Measurements from ENCODE around the gene C10orf62.

Gene C10orf62

DNA sequence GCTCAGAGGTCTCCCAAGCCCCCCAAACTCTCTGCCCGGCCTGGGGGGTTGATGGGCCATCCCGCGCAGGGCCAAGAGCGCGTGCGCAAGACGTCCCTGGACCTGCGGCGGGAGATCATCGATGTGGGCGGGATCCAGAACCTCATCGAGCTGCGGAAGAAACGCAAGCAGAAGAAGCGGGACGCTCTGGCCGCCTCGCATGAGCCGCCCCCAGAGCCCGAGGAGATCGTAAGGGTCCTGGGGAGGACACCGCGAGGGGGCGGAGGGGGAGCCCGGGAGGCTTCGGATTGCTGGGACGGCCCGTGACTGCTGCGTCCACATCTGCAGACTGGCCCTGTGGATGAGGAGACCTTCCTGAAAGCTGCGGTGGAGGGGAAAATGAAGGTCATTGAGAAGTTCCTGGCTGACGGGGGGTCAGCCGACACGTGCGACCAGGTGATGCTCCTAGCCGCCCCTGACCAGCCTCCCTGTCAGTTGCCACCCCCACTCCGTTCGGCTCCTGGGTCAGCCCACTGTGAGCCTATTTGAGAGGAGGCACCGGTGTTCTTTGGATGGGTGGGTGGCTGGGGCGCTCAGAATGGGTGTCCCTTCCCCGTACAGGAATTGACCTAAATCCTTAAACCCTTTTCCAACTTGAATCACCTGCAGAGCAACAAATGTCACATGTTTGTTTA lies 11.2 kb upstream of the C10orf62 start:
- TF ChIP-seq CTCF (IDR thresholded peaks at IDR 0.05; ENCODE audit: low read depth, low read length), result no peak
- no peak for DNase-seq (ENCODE audit: extremely low read depth, low read depth)

DNA sequence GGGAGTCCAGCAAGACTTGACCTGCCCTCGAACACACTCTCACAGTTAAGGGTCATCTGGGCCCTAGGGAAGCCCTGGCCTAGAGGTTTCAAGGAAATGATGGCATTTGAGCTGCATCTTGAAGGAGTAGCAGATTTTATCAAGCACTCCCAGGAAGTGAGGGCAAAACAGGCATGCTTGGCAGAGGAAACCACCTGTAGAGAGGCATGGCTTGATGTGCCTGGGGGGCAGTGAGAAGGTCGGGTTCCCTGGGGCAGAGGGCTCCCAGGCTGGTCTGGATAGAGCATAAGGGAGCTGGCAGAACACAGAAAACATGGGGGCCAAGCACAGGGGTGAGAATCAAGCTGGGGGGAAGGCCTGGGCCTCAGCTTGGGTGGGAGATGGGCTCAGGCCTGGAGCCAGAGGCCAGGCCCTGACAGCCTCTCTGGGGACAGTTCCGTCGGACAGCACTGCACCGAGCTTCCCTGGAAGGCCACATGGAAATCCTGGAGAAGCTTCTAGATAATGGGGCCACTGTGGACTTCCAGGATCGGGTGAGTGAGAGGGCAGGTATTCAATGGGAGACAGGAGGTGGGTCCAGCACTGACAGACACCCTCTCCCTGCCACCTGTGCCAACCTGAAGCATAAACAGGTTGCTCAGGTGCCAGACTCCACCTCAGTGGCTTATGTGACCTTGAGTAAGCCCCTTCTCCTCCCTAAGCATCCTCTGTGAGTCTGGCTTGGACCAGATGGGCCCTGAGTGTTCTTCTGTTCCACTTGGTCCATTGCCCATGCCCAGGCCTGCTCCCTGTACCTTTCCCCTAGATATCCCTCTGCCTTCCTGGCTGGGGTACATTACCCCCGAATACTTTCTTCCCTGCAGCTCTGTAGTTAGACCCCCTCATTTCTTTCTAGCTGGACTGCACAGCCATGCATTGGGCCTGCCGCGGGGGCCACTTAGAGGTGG lies 8.8 kb upstream of the C10orf62 start:
- DNase-seq (ENCODE audit: extremely low read depth, low read depth), result no peak
- no peak for TF ChIP-seq CTCF (IDR thresholded peaks at IDR 0.05; ENCODE audit: low read depth, low read length)

DNA sequence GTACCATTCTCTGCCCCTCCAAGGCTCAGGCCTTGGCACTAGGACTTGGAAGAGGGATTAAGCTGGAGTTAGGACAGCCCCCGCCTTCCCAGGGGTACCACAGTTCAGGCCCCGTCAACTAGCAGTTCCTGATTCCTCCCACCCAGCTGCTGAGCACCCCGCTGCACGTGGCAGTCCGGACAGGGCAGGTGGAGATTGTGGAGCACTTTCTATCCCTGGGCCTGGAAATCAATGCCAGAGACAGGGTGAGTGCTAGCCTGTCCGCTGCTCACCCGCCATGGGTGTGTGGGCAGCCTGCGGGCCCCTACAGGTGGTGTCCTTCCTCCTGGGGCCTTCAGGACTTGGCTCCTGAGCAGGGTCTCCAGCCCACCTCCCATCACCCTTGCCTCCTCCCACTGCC lies 7.4 kb upstream of the C10orf62 start:
- no peak for TF ChIP-seq CTCF (IDR thresholded peaks at IDR 0.05; ENCODE audit: low read depth, low read length)
- DNase-seq (ENCODE audit: extremely low read depth, low read depth), result no peak

DNA sequence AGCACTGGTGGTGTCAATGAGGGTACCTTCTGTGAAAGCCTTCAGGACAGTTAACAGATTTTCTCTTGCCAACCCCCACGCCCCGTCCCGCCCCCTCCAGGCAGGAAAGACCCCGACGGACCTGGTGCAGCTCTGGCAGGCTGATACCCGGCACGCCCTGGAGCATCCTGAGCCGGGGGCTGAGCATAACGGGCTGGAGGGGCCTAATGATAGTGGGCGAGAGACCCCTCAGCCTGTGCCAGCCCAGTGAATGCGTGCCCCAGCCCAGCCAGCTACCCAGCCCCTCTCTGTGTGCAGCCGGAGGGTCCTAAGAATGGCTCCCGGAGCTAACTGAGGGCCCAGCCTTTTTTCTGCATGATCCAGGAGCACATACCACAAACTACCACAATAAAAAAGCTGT lies 6.0 kb upstream of the C10orf62 start:
- TF ChIP-seq CTCF (IDR thresholded peaks at IDR 0.05; ENCODE audit: low read depth, low read length), result no peak
- no peak for DNase-seq (ENCODE audit: extremely low read depth, low read depth)

- no peak for DNase-seq (ENCODE audit: extremely low read depth, low read depth)
- TF ChIP-seq CTCF (IDR thresholded peaks at IDR 0.05; ENCODE audit: low read depth, low read length), result no peak
Measured at GRCh38 chr10:97584060-97584797, 5.3 kb upstream of the C10orf62 start, which contains the start of gene HOGA1. Gene HOGA1, plus strand, starts transcription at chr10:97584389. Its CDS starts 315 bp downstream, at chr10:97584704.

- DNase-seq (ENCODE audit: extremely low read depth, low read depth), result no peak
- no peak for TF ChIP-seq CTCF (IDR thresholded peaks at IDR 0.05; ENCODE audit: low read depth, low read length)
Measured at GRCh38 chr10:97584798-97585438, 4.6 kb upstream of the C10orf62 start.
